ENCODE data around the gene DHX15. TPM values are rescaled to one million over a fixed set of nuclear protein-coding genes. Genes with fewer than 3 reads are reported as not detected.
A peak's percentile ranks its signal among the peaks of the same experiment; 100 is the strongest.

The DHX15 gene
- total and polyA plus RNA-seq, 9 of the 15 experiments (the other 6 are each of a cell fraction or from before 2014, with no cell fraction given) = 165 to 287 (median 208) TPM

DNA sequence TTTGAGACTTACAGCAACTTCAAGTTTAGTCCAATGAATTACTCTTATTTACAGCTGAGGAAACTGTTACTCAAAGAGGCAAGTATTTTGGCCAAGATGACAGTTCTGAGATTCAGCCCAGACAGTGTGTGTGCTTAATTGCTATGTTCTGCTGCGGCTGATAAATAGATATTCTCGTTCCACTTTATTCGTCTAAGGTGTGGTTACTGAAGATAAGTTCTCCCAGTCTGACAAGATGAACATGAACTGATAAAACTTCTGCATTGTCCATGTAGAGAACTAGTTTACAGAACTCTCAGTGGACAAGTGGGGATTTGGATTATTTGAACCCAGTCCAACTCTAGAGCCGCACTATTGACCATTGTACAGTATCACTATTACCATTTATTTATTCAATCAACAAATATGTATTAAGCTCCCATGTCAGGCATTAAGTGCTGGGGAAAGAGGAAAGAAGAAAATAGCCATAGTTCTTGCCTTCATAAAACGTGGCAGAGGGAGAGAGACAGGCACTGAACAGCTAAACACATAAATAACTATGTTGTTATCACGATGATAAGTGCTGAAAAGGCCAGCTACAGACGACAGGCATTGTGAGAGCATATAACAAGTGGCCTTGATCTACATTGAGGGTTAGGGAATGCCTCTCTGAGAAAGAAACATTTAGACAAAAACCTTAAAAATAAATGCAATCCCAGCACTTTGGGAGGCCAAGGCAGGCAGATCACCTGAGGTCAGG is 4.0 kb upstream of the DHX15 start (continued):
- TF ChIP-seq ZNF766 (CRISPR knock-in tag; conservative IDR thresholded peaks at IDR 0.05) (peak; percentile 48; the same call in 1 of the 2 replicates), MTA2 (IDR thresholded peaks at IDR 0.05; ENCODE audit: low read depth) (peak; percentile 84), SMAD4 (CRISPR knock-in tag; conservative IDR thresholded peaks at IDR 0.05) (peak; percentile 88), RCOR1 (IDR thresholded peaks at IDR 0.05; ENCODE audit: borderline replicate concordance in 1 of 2, low read depth in 2 of 2, low read length in 2 of 2) (peak in 1 of 2 experiments; percentile 86; a peak in 2 of 4 replicates), TRIM24 (IDR thresholded peaks at IDR 0.05) (peak; percentile 35 to 45; a peak in 2 of 4 replicates), PTRF (tag; IDR thresholded peaks at IDR 0.05) (no peak), KDM5B (IDR thresholded peaks at IDR 0.05; ENCODE audit: insufficient replicate concordance, low read depth, low read length) (no peak), SP1 (CRISPR knock-in tag; IDR thresholded peaks at IDR 0.05) (no peak), FOXM1 (IDR thresholded peaks at IDR 0.05; ENCODE audit: low read depth) (peak; percentile 78; the same call in 1 of the 2 replicates), FOXM1 (CRISPR knock-in tag; IDR thresholded peaks at IDR 0.05; ENCODE audit: low read depth) (no peak), ZNF79 (CRISPR knock-in tag; IDR thresholded peaks at IDR 0.05; ENCODE audit: low read depth) (no peak), KLF1 (tag; IDR thresholded peaks at IDR 0.05) (no peak), SMARCE1 (IDR thresholded peaks at IDR 0.05) (peak; percentile 80; the same call in 1 of the 2 replicates), CXXC5 (CRISPR knock-in tag; IDR thresholded peaks at IDR 0.05) (peak; percentile 40; the same call in 1 of the 2 replicates), TCF3 (CRISPR knock-in tag; IDR thresholded peaks at IDR 0.05) (peak; percentile 80), ZNF644 (tag; IDR thresholded peaks at IDR 0.05; ENCODE audit: low read depth) (peak; percentile 52; the same call in 1 of the 2 replicates), MEIS2 (IDR thresholded peaks at IDR 0.05; ENCODE audit: partially characterized antibody) (peak; percentile 55), FOSL1 (tag; conservative IDR thresholded peaks at IDR 0.05) (peak; percentile 31; the same call in 1 of the 2 replicates), SMARCC2 (IDR thresholded peaks at IDR 0.05; ENCODE audit: low read depth) (peak; percentile 55; the same call in 1 of the 2 replicates), KAT2B (IDR thresholded peaks at IDR 0.05; ENCODE audit: low read depth, low read length) (no peak)
- TF ChIP-seq, protein P1, sequence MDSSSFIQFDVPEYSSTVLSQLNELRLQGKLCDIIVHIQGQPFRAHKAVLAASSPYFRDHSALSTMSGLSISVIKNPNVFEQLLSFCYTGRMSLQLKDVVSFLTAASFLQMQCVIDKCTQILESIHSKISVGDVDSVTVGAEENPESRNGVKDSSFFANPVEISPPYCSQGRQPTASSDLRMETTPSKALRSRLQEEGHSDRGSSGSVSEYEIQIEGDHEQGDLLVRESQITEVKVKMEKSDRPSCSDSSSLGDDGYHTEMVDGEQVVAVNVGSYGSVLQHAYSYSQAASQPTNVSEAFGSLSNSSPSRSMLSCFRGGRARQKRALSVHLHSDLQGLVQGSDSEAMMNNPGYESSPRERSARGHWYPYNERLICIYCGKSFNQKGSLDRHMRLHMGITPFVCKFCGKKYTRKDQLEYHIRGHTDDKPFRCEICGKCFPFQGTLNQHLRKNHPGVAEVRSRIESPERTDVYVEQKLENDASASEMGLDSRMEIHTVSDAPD (CRISPR knock-in tag; IDR thresholded peaks at IDR 0.05) = no peak
- TF ChIP-seq, protein P2, sequence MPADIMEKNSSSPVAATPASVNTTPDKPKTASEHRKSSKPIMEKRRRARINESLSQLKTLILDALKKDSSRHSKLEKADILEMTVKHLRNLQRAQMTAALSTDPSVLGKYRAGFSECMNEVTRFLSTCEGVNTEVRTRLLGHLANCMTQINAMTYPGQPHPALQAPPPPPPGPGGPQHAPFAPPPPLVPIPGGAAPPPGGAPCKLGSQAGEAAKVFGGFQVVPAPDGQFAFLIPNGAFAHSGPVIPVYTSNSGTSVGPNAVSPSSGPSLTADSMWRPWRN (IDR thresholded peaks at IDR 0.05; ENCODE audit: low read depth) = 0 out of 2 replicates have a peak, but pooled peaks have one; percentile 61
- TF ChIP-seq, protein P3, sequence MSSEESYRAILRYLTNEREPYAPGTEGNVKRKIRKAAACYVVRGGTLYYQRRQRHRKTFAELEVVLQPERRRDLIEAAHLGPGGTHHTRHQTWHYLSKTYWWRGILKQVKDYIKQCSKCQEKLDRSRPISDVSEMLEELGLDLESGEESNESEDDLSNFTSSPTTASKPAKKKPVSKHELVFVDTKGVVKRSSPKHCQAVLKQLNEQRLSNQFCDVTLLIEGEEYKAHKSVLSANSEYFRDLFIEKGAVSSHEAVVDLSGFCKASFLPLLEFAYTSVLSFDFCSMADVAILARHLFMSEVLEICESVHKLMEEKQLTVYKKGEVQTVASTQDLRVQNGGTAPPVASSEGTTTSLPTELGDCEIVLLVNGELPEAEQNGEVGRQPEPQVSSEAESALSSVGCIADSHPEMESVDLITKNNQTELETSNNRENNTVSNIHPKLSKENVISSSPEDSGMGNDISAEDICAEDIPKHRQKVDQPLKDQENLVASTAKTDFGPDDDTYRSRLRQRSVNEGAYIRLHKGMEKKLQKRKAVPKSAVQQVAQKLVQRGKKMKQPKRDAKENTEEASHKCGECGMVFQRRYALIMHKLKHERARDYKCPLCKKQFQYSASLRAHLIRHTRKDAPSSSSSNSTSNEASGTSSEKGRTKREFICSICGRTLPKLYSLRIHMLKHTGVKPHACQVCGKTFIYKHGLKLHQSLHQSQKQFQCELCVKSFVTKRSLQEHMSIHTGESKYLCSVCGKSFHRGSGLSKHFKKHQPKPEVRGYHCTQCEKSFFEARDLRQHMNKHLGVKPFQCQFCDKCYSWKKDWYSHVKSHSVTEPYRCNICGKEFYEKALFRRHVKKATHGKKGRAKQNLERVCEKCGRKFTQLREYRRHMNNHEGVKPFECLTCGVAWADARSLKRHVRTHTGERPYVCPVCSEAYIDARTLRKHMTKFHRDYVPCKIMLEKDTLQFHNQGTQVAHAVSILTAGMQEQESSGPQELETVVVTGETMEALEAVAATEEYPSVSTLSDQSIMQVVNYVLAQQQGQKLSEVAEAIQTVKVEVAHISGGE (CRISPR knock-in tag; IDR thresholded peaks at IDR 0.05) = peak in 1 of 3 experiments; percentile 37; a peak in 1 of 6 replicates

Data from K562 (cell line).